HEK293T (cell line): ENCODE measurements around the gene PLB1.

Experiments
- ARNT ChIP-seq: fragments of 450-650 bp; IDR thresholded peaks from 2 replicates; pipeline ENCODE4 v1.6.1; 2017; ENCODE audit warnings: mild to moderate bottlenecking
- BHLHE40 ChIP-seq: fragments of 450-650 bp; IDR thresholded peaks from 2 replicates; pipeline ENCODE4 v1.6.1; 2016; ENCODE audit warnings: mild to moderate bottlenecking, moderate library complexity, borderline replicate concordance
- CTBP1 ChIP-seq: fragments of 450-650 bp; IDR thresholded peaks from 2 replicates; pipeline ENCODE4 v1.6.1; 2016; ENCODE audit warnings: borderline replicate concordance
- FOXA1 ChIP-seq: fragments of 450-650 bp; IDR thresholded peaks from 2 replicates; pipeline ENCODE4 v1.6.1; 2016; ENCODE audit warnings: mild to moderate bottlenecking
- FOXK2 ChIP-seq: fragments of 450-650 bp; IDR thresholded peaks from 2 replicates; pipeline ENCODE4 v1.6.1; 2016; ENCODE audit warnings: mild to moderate bottlenecking
- FOXM1 ChIP-seq: fragments of 450-650 bp; IDR thresholded peaks from 2 replicates; pipeline ENCODE4 v1.6.1; 2017; ENCODE audit warnings: mild to moderate bottlenecking, borderline replicate concordance
- L3MBTL2 ChIP-seq: fragments of 450-650 bp; conservative IDR thresholded peaks from 2 replicates; pipeline ENCODE4 v1.6.1; 2016; ENCODE audit warnings: mild to moderate bottlenecking
- LEF1 ChIP-seq: fragments of 450-650 bp; IDR thresholded peaks from 2 replicates; pipeline ENCODE4 v1.6.1; 2017; ENCODE audit warnings: mild to moderate bottlenecking, borderline replicate concordance
- NFRKB ChIP-seq: fragments of 450-650 bp; IDR thresholded peaks from 2 replicates; pipeline ENCODE4 v1.6.1; 2016; ENCODE audit warnings: mild to moderate bottlenecking, moderate library complexity
- SUZ12 ChIP-seq: fragments of 450-650 bp; IDR thresholded peaks from 2 replicates; pipeline ENCODE4 v1.6.1; 2016; ENCODE audit warnings: mild to moderate bottlenecking
- ZNF384 ChIP-seq: fragments of 450-650 bp; IDR thresholded peaks from 2 replicates; pipeline ENCODE4 v1.6.1; 2016

- TF ChIP-seq FOXK2 (no peak), NFRKB (no peak), L3MBTL2 (no peak), SUZ12 (no peak), FOXM1 (no peak), ZNF384 (no peak), FOXA1 (no peak), BHLHE40 (no peak), CTBP1 (no peak), LEF1 (no peak), ARNT (no peak)
These were observed 84.2 kb downstream of the PLB1 start for GRCh38 chr2:28580078-28580477.
